Measurements from ENCODE around the gene SIGLEC11. TPM values are rescaled to one million over a fixed set of nuclear protein-coding genes. Genes with fewer than 3 reads are reported as not detected.
A peak's percentile ranks its signal among the peaks of the same experiment; 100 is the strongest.

The SIGLEC11 gene
- total RNA-seq, 5 donors from 2014 or later (not counting 1 experiment from before 2014, with no cell fraction given), result 0.09 to 0.23 TPM; not detected in 3

- ATAC-seq (replicated peaks in 1 of 4) (peak in 1 of 4 experiments; percentile 27), DNase-seq (no peak)
- Histone ChIP-seq H3K36me3 (ENCODE audit: control insufficient read depth in 2 of 2, extremely low read depth in 1 of 2, insufficient read depth in 1 of 2, low read length in 1 of 2) (no peaks in the 10 kb centered on the region), H3K4me1 (ENCODE audit: control insufficient read depth in 1 of 2, extremely low read depth in 1 of 2, insufficient read depth in 2 of 2, low read length in 2 of 2) (peaks cover 5 to 15% of the 10 kb centered on the region in 2 experiments), H3K9me3 (no peaks in the 10 kb centered on the region), H3K4me3 (ENCODE audit: control insufficient read depth in 1 of 2, extremely low read depth in 1 of 2, low read length in 1 of 2) (no peak overlapping the region), H3K27me3 (replicated peaks in 1 of 2; ENCODE audit: control insufficient read depth in 2 of 2, extremely low read depth in 1 of 2, insufficient read depth in 2 of 2, low read length in 1 of 2) (peaks cover 0 to 7% of the 10 kb centered on the region in 2 experiments), H3K27ac (ENCODE audit: low read length) (no peak overlapping the region)
- no peak overlapping the region for H3K27ac Mint-ChIP-seq
- no peak overlapping the region for H3K4me3 Mint-ChIP-seq
- POLR2A ChIA-PET, result no interaction called here
- H3K27me3 Mint-ChIP-seq, result peaks cover 5 to 9% of the 10 kb centered on the region in 2 donors
- WGBS (ENCODE audit: insufficient coverage), result 62% methylated on average over 7 of the region's 7 CpGs
- no peaks in the 10 kb centered on the region for H3K36me3 Mint-ChIP-seq
- peaks cover 6 to 9% (median 7%) of the 10 kb centered on the region in 3 donors for H3K4me1 Mint-ChIP-seq
- H3K9me3 Mint-ChIP-seq, result no peaks in the 10 kb centered on the region
- CTCF ChIA-PET, result interaction anchor here (0.6 to 1.1 kb wide), 3 partner anchors 28 to 338 kb away, joined by 4 to 12 read pairs (median 4); no protein-coding TSS in a partner anchor
Measured at GRCh38 chr19:49939721-49940481, 21.1 kb downstream of the SIGLEC11 start.

- Histone ChIP-seq H3K9me3 (no peaks in the 10 kb centered on the region), H3K36me3 (ENCODE audit: control insufficient read depth in 2 of 2, extremely low read depth in 1 of 2, insufficient read depth in 1 of 2, low read length in 1 of 2) (no peaks in the 10 kb centered on the region), H3K4me3 (ENCODE audit: control insufficient read depth in 1 of 2, extremely low read depth in 1 of 2, low read length in 1 of 2) (no peak overlapping the region), H3K27ac (ENCODE audit: low read length) (no peak overlapping the region), H3K4me1 (ENCODE audit: control insufficient read depth in 1 of 2, extremely low read depth in 1 of 2, insufficient read depth in 2 of 2, low read length in 2 of 2) (peaks cover 5 to 18% of the 10 kb centered on the region in 2 experiments), H3K27me3 (replicated peaks in 1 of 2; ENCODE audit: control insufficient read depth in 2 of 2, extremely low read depth in 1 of 2, insufficient read depth in 2 of 2, low read length in 1 of 2) (peaks cover 0 to 7% of the 10 kb centered on the region in 2 experiments)
- ATAC-seq (replicated peaks in 1 of 4) (no peak), DNase-seq (no peak)
- 92% methylated on average over 4 of the region's 4 CpGs for WGBS (ENCODE audit: insufficient coverage)
- Mint-ChIP-seq H3K9me3 (no peaks in the 10 kb centered on the region), H3K27ac (no peak overlapping the region), H3K36me3 (no peaks in the 10 kb centered on the region), H3K4me1 (peaks cover 8 to 11% (median 10%) of the 10 kb centered on the region in 3 donors), H3K27me3 (peaks cover 3 to 4% of the 10 kb centered on the region in 2 donors), H3K4me3 (no peak overlapping the region)
- ChIA-PET POLR2A (no interaction called here), CTCF (interaction anchor here in 1 of 2 donors (0.7 kb wide), 1 partner anchor 67 kb away, joined by 3 read pairs; no protein-coding TSS in a partner anchor)
Measured at GRCh38 chr19:49938662-49939061, 22.3 kb downstream of the SIGLEC11 start.

- Mint-ChIP-seq H3K4me3 (no peak overlapping the region), H3K27ac (no peak overlapping the region), H3K36me3 (no peaks in the 10 kb centered on the region), H3K27me3 (no peaks in the 10 kb centered on the region), H3K9me3 (no peaks in the 10 kb centered on the region), H3K4me1 (peaks cover 16 to 18% (median 17%) of the 10 kb centered on the region in 3 donors)
- no peaks in the 10 kb centered on the region for H3K9me3 ChIP-seq
- DNase-seq, result peak; percentile 13 to 86 (median 65)
- ATAC-seq (replicated peaks in 1 of 4), result peak; percentile 68 to 80 (median 69)
- H3K4me3 ChIP-seq (ENCODE audit: control insufficient read depth in 1 of 2, extremely low read depth in 1 of 2, low read length in 1 of 2), result peak overlapping the region; percentile 6 to 10
- H3K36me3 ChIP-seq (ENCODE audit: control insufficient read depth in 2 of 2, extremely low read depth in 1 of 2, insufficient read depth in 1 of 2, low read length in 1 of 2), result no peaks in the 10 kb centered on the region
- 38% methylated on average over 21 of the region's 35 CpGs for WGBS (ENCODE audit: insufficient coverage)
- POLR2A ChIA-PET, result no interaction called here
- H3K4me1 ChIP-seq (ENCODE audit: control insufficient read depth in 1 of 2, extremely low read depth in 1 of 2, insufficient read depth in 2 of 2, low read length in 2 of 2), result peaks cover 10 to 26% of the 10 kb centered on the region in 2 experiments
- no peak overlapping the region for H3K27ac ChIP-seq (ENCODE audit: low read length)
- peaks cover 0 to 7% of the 10 kb centered on the region in 2 experiments for H3K27me3 ChIP-seq (replicated peaks in 1 of 2; ENCODE audit: control insufficient read depth in 2 of 2, extremely low read depth in 1 of 2, insufficient read depth in 2 of 2, low read length in 1 of 2)
- CTCF ChIA-PET, result interaction anchor here (0.5 to 1.3 kb wide), 2 partner anchors 46 to 114 kb away, joined by 3 read pairs; no protein-coding TSS in a partner anchor
Measured at GRCh38 chr19:49937750-49938381, 23.1 kb downstream of the SIGLEC11 start.

- H3K4me3 ChIP-seq (ENCODE audit: control insufficient read depth in 1 of 2, extremely low read depth in 1 of 2, low read length in 1 of 2), result no peak overlapping the region
- CTCF ChIA-PET, result no interaction called here
- WGBS (ENCODE audit: insufficient coverage), result 77% methylated on average over 4 of the region's 5 CpGs
- H3K9me3 Mint-ChIP-seq, result no peaks in the 10 kb centered on the region
- ATAC-seq (replicated peaks in 1 of 4) (no peak), DNase-seq (no peak)
- POLR2A ChIA-PET, result no interaction called here
- H3K27me3 Mint-ChIP-seq, result no peaks in the 10 kb centered on the region
- H3K36me3 ChIP-seq (ENCODE audit: control insufficient read depth in 2 of 2, extremely low read depth in 1 of 2, insufficient read depth in 1 of 2, low read length in 1 of 2), result no peaks in the 10 kb centered on the region
- peak overlapping the region in 1 of 2 donors; percentile 63 for H3K27ac Mint-ChIP-seq
- H3K4me1 ChIP-seq (ENCODE audit: control insufficient read depth in 1 of 2, extremely low read depth in 1 of 2, insufficient read depth in 2 of 2, low read length in 2 of 2), result peaks cover 17 to 34% of the 10 kb centered on the region in 2 experiments
- no peak overlapping the region for H3K27ac ChIP-seq (ENCODE audit: low read length)
- no peaks in the 10 kb centered on the region for H3K36me3 Mint-ChIP-seq
- H3K4me3 Mint-ChIP-seq, result no peak overlapping the region
- peaks cover 26 to 28% (median 26%) of the 10 kb centered on the region in 3 donors for H3K4me1 Mint-ChIP-seq
- H3K9me3 ChIP-seq, result no peaks in the 10 kb centered on the region
- peaks cover 0 to 7% of the 10 kb centered on the region in 2 experiments for H3K27me3 ChIP-seq (replicated peaks in 1 of 2; ENCODE audit: control insufficient read depth in 2 of 2, extremely low read depth in 1 of 2, insufficient read depth in 2 of 2, low read length in 1 of 2)
Measured at GRCh38 chr19:49936549-49936948, 24.4 kb downstream of the SIGLEC11 start.

GRCh38 chr19:49933643-49934042, 27.3 kb downstream of the SIGLEC11 start:
- ATAC-seq (replicated peaks in 1 of 4) (no peak), DNase-seq (no peak)
- Mint-ChIP-seq H3K4me3 (peak overlapping the region in 1 of 3 donors; percentile 99), H3K27ac (peak overlapping the region; percentile 4 to 71), H3K9me3 (no peaks in the 10 kb centered on the region), H3K36me3 (no peaks in the 10 kb centered on the region), H3K27me3 (no peaks in the 10 kb centered on the region), H3K4me1 (peaks cover 42 to 51% (median 46%) of the 10 kb centered on the region in 3 donors)
- no peaks in the 10 kb centered on the region for H3K36me3 ChIP-seq (ENCODE audit: control insufficient read depth in 2 of 2, extremely low read depth in 1 of 2, insufficient read depth in 1 of 2, low read length in 1 of 2)
- peaks cover 22 to 52% of the 10 kb centered on the region in 2 experiments for H3K4me1 ChIP-seq (ENCODE audit: control insufficient read depth in 1 of 2, extremely low read depth in 1 of 2, insufficient read depth in 2 of 2, low read length in 2 of 2)
- WGBS (ENCODE audit: insufficient coverage), result 91% methylated on average over 6 of the region's 8 CpGs
- CTCF ChIA-PET, result interaction anchor here in 1 of 2 donors (0.7 kb wide), 1 partner anchor 64 kb away, joined by 3 read pairs; no protein-coding TSS in a partner anchor
- H3K9me3 ChIP-seq, result no peaks in the 10 kb centered on the region
- peak overlapping the region in 1 of 2 donors; percentile 44 for H3K4me3 ChIP-seq (ENCODE audit: control insufficient read depth in 1 of 2, extremely low read depth in 1 of 2, low read length in 1 of 2)
- no peak overlapping the region for H3K27ac ChIP-seq (ENCODE audit: low read length)
- POLR2A ChIA-PET, result no interaction called here
- no peaks in the 10 kb centered on the region for H3K27me3 ChIP-seq (replicated peaks in 1 of 2; ENCODE audit: control insufficient read depth in 2 of 2, extremely low read depth in 1 of 2, insufficient read depth in 2 of 2, low read length in 1 of 2)

- no peaks in the 10 kb centered on the region for H3K36me3 ChIP-seq (ENCODE audit: control insufficient read depth in 2 of 2, extremely low read depth in 1 of 2, insufficient read depth in 1 of 2, low read length in 1 of 2)
- CTCF ChIA-PET, result interaction anchor here in 1 of 2 donors (0.5 kb wide), 1 partner anchor 216 kb away, joined by 3 read pairs; no protein-coding TSS in a partner anchor
- H3K27ac Mint-ChIP-seq, result peak overlapping the region; percentile 48 to 71
- H3K27me3 Mint-ChIP-seq, result no peaks in the 10 kb centered on the region
- H3K4me3 ChIP-seq (ENCODE audit: control insufficient read depth in 1 of 2, extremely low read depth in 1 of 2, low read length in 1 of 2), result peak overlapping the region; percentile 17 to 56
- POLR2A ChIA-PET, result interaction anchor here in 1 of 2 donors (0.6 kb wide), 2 partner anchors 37 to 41 kb away, joined by 3 to 7 read pairs; no protein-coding TSS in a partner anchor
- H3K4me1 ChIP-seq (ENCODE audit: control insufficient read depth in 1 of 2, extremely low read depth in 1 of 2, insufficient read depth in 2 of 2, low read length in 2 of 2), result peaks cover 27 to 57% of the 10 kb centered on the region in 2 experiments
- H3K27me3 ChIP-seq (replicated peaks in 1 of 2; ENCODE audit: control insufficient read depth in 2 of 2, extremely low read depth in 1 of 2, insufficient read depth in 2 of 2, low read length in 1 of 2), result no peaks in the 10 kb centered on the region
- peaks cover under 1% of the 10 kb centered on the region for H3K36me3 Mint-ChIP-seq
- H3K4me1 Mint-ChIP-seq, result peaks cover 50 to 60% (median 55%) of the 10 kb centered on the region in 3 donors
- H3K9me3 Mint-ChIP-seq, result no peaks in the 10 kb centered on the region
- DNase-seq (peak in 34 of 35 experiments; percentile 17 to 66 (median 46)), ATAC-seq (replicated peaks in 1 of 4) (peak in 2 of 4 experiments; percentile 13 to 18)
- no peaks in the 10 kb centered on the region for H3K9me3 ChIP-seq
- H3K4me3 Mint-ChIP-seq, result peak overlapping the region; percentile 37 to 99 (median 41)
- H3K27ac ChIP-seq (ENCODE audit: low read length), result peak overlapping the region; percentile 44
- WGBS (ENCODE audit: insufficient coverage), result 25% methylated on average over 10 of the region's 25 CpGs
Measured at GRCh38 chr19:49932731-49933131, 28.2 kb downstream of the SIGLEC11 start.
